ENCODE data around the gene SEC16B. TPM values are rescaled to one million over a fixed set of nuclear protein-coding genes. Genes with fewer than 3 reads are reported as not detected.

The SEC16B gene
- not detected for total RNA-seq

DNA sequence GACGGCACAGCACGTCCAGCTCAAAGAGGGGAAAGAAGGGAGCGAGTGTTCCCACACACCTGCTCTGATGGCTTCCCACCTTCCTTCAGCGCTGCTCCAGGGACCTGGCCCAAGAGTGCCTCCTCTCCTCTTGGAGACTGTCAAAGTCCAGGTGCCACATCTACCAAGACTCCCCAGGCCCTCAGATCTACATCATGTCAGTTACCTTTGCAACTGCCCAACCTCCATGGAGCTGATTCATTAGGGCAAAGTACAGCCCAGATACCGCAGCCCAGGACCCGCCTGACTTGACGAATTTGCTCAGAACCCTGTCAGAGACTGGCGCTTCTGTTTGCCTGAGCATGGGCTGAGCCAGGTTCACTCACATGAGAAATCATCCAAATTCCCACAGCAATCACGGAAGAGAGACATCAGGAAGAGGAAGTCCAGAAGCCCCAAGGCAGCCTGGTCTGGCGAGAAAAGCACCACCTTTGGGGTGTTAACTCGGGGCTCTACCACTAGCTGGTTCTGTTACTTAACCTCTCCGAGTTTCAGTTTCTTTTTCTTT, at the start of gene SEC16B:
TSS of gene SEC16B (minus strand) at position 234 of the 547 bp plus-strand sequence. CDS start 2,077 bp downstream, outside the sequence.
- Mint-ChIP-seq H3K27ac (no peak within 1 kb of the TSS), H3K36me3 (ENCODE audit: low read depth) (no peaks in the 10 kb centered on the region), H3K9me3 (no peaks in the 10 kb centered on the region), H3K27me3 (no peaks in the 10 kb centered on the region), H3K4me1 (no peaks in the 10 kb centered on the region), H3K4me3 (no peak within 1 kb of the TSS)
- no peak for DNase-seq
- ChIA-PET CTCF (no interaction called here), POLR2A (no interaction called here)

DNA sequence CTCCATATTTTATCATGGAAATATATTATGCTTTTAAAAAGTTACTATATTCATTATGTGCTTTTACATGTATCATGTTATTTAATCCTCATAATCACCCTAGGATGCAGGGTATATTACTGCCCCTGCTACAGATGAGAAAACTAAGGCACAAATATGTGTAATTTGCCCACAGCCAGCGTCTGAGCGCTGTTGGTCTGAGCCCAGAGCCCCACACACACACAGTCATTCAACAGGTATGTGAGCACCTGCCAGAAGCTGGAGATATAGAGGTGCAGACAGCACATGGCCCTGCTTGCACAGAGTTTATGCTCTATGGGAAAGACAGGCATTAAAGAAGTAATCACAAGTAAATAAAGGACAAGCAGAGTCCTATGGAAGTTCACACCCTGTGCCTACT, 49.8 kb upstream of the SEC16B start:
- no peak for DNase-seq
- H3K36me3 Mint-ChIP-seq (ENCODE audit: low read depth): no peaks in the 10 kb centered on the region
- no peak overlapping the region for H3K27ac Mint-ChIP-seq
- H3K9me3 Mint-ChIP-seq: peaks cover 2% of the 10 kb centered on the region
- H3K27me3 Mint-ChIP-seq: no peaks in the 10 kb centered on the region
- POLR2A ChIA-PET: no interaction called here
- no peak overlapping the region for H3K4me3 Mint-ChIP-seq
- CTCF ChIA-PET: interaction anchor here (1.5 kb wide), 1 partner anchor 12 kb away, joined by 3 read pairs; no protein-coding TSS in a partner anchor
- no peaks in the 10 kb centered on the region for H3K4me1 Mint-ChIP-seq

GRCh38 chr1:178019208-178019607, 49.4 kb upstream of the SEC16B start:
- H3K27me3 Mint-ChIP-seq: no peaks in the 10 kb centered on the region
- peaks cover 2% of the 10 kb centered on the region for H3K9me3 Mint-ChIP-seq
- CTCF ChIA-PET: interaction anchor here (1.5 kb wide), 1 partner anchor 13 kb away, joined by 3 read pairs; no protein-coding TSS in a partner anchor
- no peak for DNase-seq
- no peak overlapping the region for H3K27ac Mint-ChIP-seq
- H3K4me1 Mint-ChIP-seq: no peaks in the 10 kb centered on the region
- no peak overlapping the region for H3K4me3 Mint-ChIP-seq
- no peaks in the 10 kb centered on the region for H3K36me3 Mint-ChIP-seq (ENCODE audit: low read depth)
- POLR2A ChIA-PET: no interaction called here

- CTCF ChIA-PET: no interaction called here
- Mint-ChIP-seq H3K4me3 (no peak overlapping the region), H3K36me3 (ENCODE audit: low read depth) (no peaks in the 10 kb centered on the region), H3K4me1 (no peaks in the 10 kb centered on the region), H3K27me3 (no peaks in the 10 kb centered on the region), H3K9me3 (peaks cover 2% of the 10 kb centered on the region), H3K27ac (no peak overlapping the region)
- POLR2A ChIA-PET: no interaction called here
- DNase-seq: no peak
Measured at GRCh38 chr1:178017517-178017916, 47.7 kb upstream of the SEC16B start.

DNA sequence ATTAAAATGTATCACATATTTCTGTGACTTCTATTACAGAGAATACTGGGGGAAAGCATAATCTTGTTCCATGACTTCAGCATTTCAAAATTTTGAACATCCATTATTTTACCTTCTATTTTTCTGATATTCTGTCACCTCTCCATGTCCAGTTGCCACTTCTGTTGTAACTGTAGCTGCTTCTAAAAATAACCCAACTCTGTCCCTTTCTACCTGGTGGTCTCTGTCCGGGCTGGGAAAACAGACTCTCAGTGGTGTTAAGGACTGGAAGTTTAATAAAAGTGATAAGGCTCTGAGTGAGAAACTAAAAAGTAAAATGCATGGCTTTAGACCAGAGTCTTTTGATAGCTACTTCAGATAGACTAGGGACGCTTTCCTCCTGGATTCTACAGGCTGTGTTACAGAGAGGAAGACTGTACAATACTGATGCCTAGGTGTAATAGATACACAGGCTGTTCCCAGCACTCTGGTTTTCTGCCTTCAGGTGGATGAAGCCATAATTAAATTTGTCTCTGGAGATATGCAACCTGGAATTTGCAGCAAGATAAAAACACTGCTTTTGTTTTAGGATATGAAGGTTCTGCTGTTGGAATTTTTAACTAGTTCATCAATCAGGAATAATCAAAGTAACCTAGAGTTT, 42.1 kb upstream of the SEC16B start:
- no peak for DNase-seq

DNA sequence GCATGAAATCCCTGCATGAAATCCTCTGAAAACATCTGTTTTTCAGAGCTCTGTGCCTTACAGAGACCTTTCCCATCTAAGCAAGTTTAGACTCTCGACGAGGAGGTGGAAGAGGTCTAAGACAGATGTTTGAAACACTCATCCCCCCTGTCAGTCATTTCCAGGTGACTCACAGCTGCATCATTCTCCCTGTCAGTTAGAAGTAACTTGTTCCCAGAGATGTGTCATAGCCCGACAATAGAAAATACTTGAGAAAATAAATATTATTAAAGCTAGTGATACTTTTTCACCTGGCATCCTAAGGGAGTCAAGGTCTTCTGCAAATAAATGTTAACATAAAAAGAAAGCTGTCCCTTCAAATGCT, 41.6 kb upstream of the SEC16B start:
- no peaks in the 10 kb centered on the region for H3K36me3 Mint-ChIP-seq (ENCODE audit: low read depth)
- POLR2A ChIA-PET: no interaction called here
- H3K27me3 Mint-ChIP-seq: no peaks in the 10 kb centered on the region
- H3K4me3 Mint-ChIP-seq: no peak overlapping the region
- no peaks in the 10 kb centered on the region for H3K9me3 Mint-ChIP-seq
- H3K4me1 Mint-ChIP-seq: no peaks in the 10 kb centered on the region
- DNase-seq: no peak
- CTCF ChIA-PET: no interaction called here
- H3K27ac Mint-ChIP-seq: no peak overlapping the region

More for the DNA sequence above, 42.1 kb upstream of the SEC16B start:
- Mint-ChIP-seq H3K4me1 (no peaks in the 10 kb centered on the region), H3K4me3 (no peak overlapping the region), H3K27me3 (no peaks in the 10 kb centered on the region), H3K27ac (no peak overlapping the region), H3K36me3 (ENCODE audit: low read depth) (no peaks in the 10 kb centered on the region), H3K9me3 (no peaks in the 10 kb centered on the region)
- ChIA-PET CTCF (no interaction called here), POLR2A (no interaction called here)

GRCh38 chr1:178010674-178011464, 41.0 kb upstream of the SEC16B start:
- H3K27ac Mint-ChIP-seq: no peak overlapping the region
- no peaks in the 10 kb centered on the region for H3K4me1 Mint-ChIP-seq
- H3K36me3 Mint-ChIP-seq (ENCODE audit: low read depth): no peaks in the 10 kb centered on the region
- no peak for DNase-seq
- H3K9me3 Mint-ChIP-seq: no peaks in the 10 kb centered on the region
- no peaks in the 10 kb centered on the region for H3K27me3 Mint-ChIP-seq
- ChIA-PET POLR2A (no interaction called here), CTCF (interaction anchor here (0.6 kb wide), 1 partner anchor 543 kb away, joined by 3 read pairs; no protein-coding TSS in a partner anchor)
- no peak overlapping the region for H3K4me3 Mint-ChIP-seq

- no peaks in the 10 kb centered on the region for H3K36me3 Mint-ChIP-seq (ENCODE audit: low read depth)
- no peak for DNase-seq
- H3K27me3 Mint-ChIP-seq: no peaks in the 10 kb centered on the region
- H3K4me3 Mint-ChIP-seq: no peak overlapping the region
- POLR2A ChIA-PET: no interaction called here
- no peak overlapping the region for H3K27ac Mint-ChIP-seq
- H3K9me3 Mint-ChIP-seq: no peaks in the 10 kb centered on the region
- CTCF ChIA-PET: no interaction called here
- no peaks in the 10 kb centered on the region for H3K4me1 Mint-ChIP-seq
Measured at GRCh38 chr1:178006043-178006442, 36.2 kb upstream of the SEC16B start.

GRCh38 chr1:178005450-178005849, 35.6 kb upstream of the SEC16B start:
- CTCF ChIA-PET: no interaction called here
- H3K9me3 Mint-ChIP-seq: no peaks in the 10 kb centered on the region
- no peaks in the 10 kb centered on the region for H3K36me3 Mint-ChIP-seq (ENCODE audit: low read depth)
- H3K27me3 Mint-ChIP-seq: no peaks in the 10 kb centered on the region
- no peak overlapping the region for H3K4me3 Mint-ChIP-seq
- DNase-seq: no peak
- POLR2A ChIA-PET: no interaction called here
- no peak overlapping the region for H3K27ac Mint-ChIP-seq
- H3K4me1 Mint-ChIP-seq: no peaks in the 10 kb centered on the region

GRCh38 chr1:178004926-178005391, 35.1 kb upstream of the SEC16B start:
- Mint-ChIP-seq H3K9me3 (no peaks in the 10 kb centered on the region), H3K27me3 (no peaks in the 10 kb centered on the region), H3K36me3 (ENCODE audit: low read depth) (no peaks in the 10 kb centered on the region), H3K27ac (no peak overlapping the region), H3K4me3 (no peak overlapping the region), H3K4me1 (no peaks in the 10 kb centered on the region)
- CTCF ChIA-PET: no interaction called here
- POLR2A ChIA-PET: no interaction called here
- DNase-seq: no peak

DNA sequence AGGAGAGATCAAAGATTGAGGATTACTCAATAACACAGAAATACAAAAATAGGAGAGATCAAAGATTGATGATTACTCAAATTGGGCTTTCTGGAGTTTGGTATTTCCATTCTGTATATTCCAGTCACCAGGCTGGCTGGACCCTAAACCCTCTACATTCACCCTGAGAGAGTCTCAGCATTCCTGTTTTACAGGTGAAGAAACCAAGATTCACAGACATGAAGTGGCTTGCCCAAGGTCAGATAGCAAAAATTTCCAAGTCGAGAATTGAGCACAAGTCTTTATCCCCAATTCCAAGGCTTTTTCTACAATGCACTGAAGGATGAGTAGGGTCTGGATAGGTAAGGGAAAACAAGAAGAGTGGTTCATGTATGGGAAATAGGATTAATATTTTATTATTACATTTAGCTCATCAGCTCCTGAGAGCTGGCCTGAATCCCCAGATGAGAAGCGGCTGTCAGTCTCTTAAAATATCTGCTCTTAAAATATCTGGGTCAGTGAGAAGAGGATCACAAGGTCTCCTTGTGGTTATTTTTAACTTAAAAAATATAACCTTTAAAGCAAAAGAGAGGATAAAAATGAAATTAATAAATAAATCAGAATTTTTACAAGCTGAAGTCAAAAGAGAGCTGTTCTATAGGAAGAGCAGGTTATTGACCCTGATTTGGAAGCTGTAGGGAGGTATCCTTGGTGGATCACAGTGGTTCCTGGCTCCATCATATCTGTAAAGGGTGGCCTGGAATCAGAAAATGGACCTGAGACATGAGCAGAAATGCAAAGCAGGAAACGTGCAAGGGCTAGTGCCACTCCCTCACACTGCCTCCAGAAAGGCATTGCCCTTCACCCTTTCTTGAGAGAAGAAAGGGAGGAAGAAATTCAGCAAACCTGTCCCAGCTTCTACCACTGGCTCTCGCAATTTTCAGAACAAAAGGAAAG, 29.1 kb upstream of the SEC16B start:
- H3K27me3 Mint-ChIP-seq: no peaks in the 10 kb centered on the region
- CTCF ChIA-PET: no interaction called here
- H3K36me3 Mint-ChIP-seq (ENCODE audit: low read depth): no peaks in the 10 kb centered on the region
- POLR2A ChIA-PET: no interaction called here
- no peak overlapping the region for H3K27ac Mint-ChIP-seq
- no peaks in the 10 kb centered on the region for H3K4me1 Mint-ChIP-seq
- DNase-seq: no peak
- H3K4me3 Mint-ChIP-seq: no peak overlapping the region
- H3K9me3 Mint-ChIP-seq: peaks cover 10% of the 10 kb centered on the region

DNA sequence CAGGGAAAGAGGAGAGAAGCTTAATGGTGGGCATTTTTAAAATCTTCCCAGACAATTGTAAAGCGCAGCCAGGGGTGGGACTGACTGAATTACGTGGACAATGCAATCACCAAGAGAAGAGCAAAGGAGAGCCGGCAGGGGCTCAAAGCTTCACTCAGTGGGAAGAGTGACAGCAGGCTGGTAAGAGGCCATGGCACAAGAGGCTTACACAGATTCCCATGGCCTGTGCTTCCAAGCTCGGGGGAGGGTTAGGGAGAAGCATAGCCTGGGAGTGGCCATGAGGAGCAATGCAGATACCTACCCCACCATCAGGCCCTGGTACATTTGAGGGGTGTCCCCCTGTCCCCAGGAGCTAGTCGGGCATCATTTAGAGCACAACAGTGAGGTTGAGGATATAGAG, 27.1 kb upstream of the SEC16B start:
- POLR2A ChIA-PET: no interaction called here
- Mint-ChIP-seq H3K27me3 (no peaks in the 10 kb centered on the region), H3K4me1 (no peaks in the 10 kb centered on the region), H3K4me3 (no peak overlapping the region), H3K27ac (no peak overlapping the region), H3K9me3 (peaks cover 10% of the 10 kb centered on the region), H3K36me3 (ENCODE audit: low read depth) (no peaks in the 10 kb centered on the region)
- CTCF ChIA-PET: no interaction called here
- no peak for DNase-seq

DNA sequence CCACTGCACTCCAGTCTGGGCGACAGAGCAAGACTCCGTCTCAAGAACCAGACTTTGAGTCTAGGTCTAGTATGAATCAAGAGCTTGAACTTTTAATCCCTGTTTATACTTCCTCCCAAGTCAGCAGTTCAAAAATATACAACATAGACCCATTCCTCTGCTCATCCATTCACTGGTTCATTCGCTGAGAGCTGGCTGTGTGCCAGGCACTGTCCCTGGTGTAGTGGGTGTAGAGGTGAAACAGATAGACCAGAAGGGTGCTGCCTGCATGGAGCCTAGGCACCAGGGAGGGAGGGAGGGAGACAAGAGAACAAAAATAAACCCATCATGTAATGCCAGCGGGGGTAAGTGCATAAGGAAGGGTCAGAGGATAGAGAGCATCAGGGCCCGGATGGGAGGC, 25.5 kb upstream of the SEC16B start:
- H3K36me3 Mint-ChIP-seq (ENCODE audit: low read depth): no peaks in the 10 kb centered on the region
- POLR2A ChIA-PET: no interaction called here
- CTCF ChIA-PET: no interaction called here
- no peak overlapping the region for H3K4me3 Mint-ChIP-seq
- H3K27ac Mint-ChIP-seq: no peak overlapping the region
- H3K27me3 Mint-ChIP-seq: no peaks in the 10 kb centered on the region
- no peak for DNase-seq
- no peaks in the 10 kb centered on the region for H3K4me1 Mint-ChIP-seq
- H3K9me3 Mint-ChIP-seq: peaks cover 10% of the 10 kb centered on the region

Data from activated CD4-positive, alpha-beta memory T cell treated with anti-CD3 and anti-CD28 coated beads, Interleukin-2, amount 10 ng/mL, durations not matched to agents 7 days and 5 days (primary cell).